ENCODE measurements around the gene SERPINE3.

The SERPINE3 gene

GRCh38 chr13:51313619-51314018 is 25.9 kb upstream of the SERPINE3 start:
- no peaks in the 10 kb centered on the region for H3K27me3 ChIP-seq (ENCODE audit: low read depth, low read length)
- H3K4me3 ChIP-seq (ENCODE audit: low read depth in 1 of 2, low read length in 2 of 2): no peak overlapping the region
- no peaks in the 10 kb centered on the region for H3K4me1 ChIP-seq (ENCODE audit: control insufficient read depth in 1 of 2, insufficient read depth in 2 of 2, low read length in 2 of 2)
- H3K27ac ChIP-seq (ENCODE audit: low read length): no peak overlapping the region
- no peaks in the 10 kb centered on the region for H3K9me3 ChIP-seq (ENCODE audit: control insufficient read depth in 1 of 2, low read length in 2 of 2)
- no peaks in the 10 kb centered on the region for H3K36me3 ChIP-seq (ENCODE audit: control insufficient read depth in 1 of 2, insufficient read depth in 2 of 2, low read length in 2 of 2)

DNA sequence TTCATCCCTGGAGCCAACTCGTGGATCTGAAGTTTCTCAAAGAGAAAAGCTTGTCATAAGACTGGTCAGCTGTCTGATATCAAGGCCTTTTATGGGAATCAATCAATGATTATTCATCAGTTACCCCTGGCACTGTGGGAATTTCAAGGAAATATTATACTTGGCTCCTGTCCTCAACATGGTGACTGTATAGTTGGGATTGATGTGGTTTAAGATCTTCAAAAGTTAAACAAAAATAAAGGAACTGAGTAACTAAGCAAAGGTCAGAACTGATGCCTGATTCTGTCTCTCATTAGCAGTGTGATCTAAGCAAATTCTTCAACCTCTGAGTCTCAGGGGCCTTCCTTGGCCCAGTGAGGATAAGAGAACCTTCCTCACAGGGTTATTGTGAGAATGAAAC is 22.2 kb upstream of the SERPINE3 start:
- H3K27ac ChIP-seq (ENCODE audit: low read length): no peak overlapping the region
- no peaks in the 10 kb centered on the region for H3K36me3 ChIP-seq (ENCODE audit: control insufficient read depth in 1 of 2, insufficient read depth in 2 of 2, low read length in 2 of 2)
- H3K4me1 ChIP-seq (ENCODE audit: control insufficient read depth in 1 of 2, insufficient read depth in 2 of 2, low read length in 2 of 2): no peaks in the 10 kb centered on the region
- no peaks in the 10 kb centered on the region for H3K9me3 ChIP-seq (ENCODE audit: control insufficient read depth in 1 of 2, low read length in 2 of 2)
- H3K4me3 ChIP-seq (ENCODE audit: low read depth in 1 of 2, low read length in 2 of 2): no peak overlapping the region
- H3K27me3 ChIP-seq (ENCODE audit: low read depth, low read length): no peaks in the 10 kb centered on the region

DNA sequence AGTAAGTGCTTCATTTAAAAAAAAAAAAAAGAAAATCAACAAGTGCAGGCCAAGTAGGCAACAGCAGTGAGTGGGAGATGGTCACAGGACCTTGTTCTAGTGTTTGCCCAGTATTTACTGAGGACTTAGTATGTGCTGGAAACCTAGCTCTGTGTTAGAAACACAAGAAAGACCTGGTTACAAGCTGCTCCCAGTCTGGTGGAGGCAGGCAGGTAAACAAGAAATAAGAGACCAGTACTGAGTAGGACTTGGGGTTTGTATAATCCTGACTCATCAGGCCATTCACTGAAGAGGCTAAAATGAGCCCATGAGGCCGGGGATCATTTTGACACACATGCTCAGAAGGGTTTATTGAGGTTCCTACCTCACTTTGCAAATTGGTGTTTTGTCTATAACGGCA is 21.5 kb upstream of the SERPINE3 start:
- H3K27me3 ChIP-seq (ENCODE audit: low read depth, low read length): no peaks in the 10 kb centered on the region
- H3K36me3 ChIP-seq (ENCODE audit: control insufficient read depth in 1 of 2, insufficient read depth in 2 of 2, low read length in 2 of 2): no peaks in the 10 kb centered on the region
- no peaks in the 10 kb centered on the region for H3K9me3 ChIP-seq (ENCODE audit: control insufficient read depth in 1 of 2, low read length in 2 of 2)
- H3K4me3 ChIP-seq (ENCODE audit: low read depth in 1 of 2, low read length in 2 of 2): no peak overlapping the region
- H3K4me1 ChIP-seq (ENCODE audit: control insufficient read depth in 1 of 2, insufficient read depth in 2 of 2, low read length in 2 of 2): no peaks in the 10 kb centered on the region
- no peak overlapping the region for H3K27ac ChIP-seq (ENCODE audit: low read length)

DNA sequence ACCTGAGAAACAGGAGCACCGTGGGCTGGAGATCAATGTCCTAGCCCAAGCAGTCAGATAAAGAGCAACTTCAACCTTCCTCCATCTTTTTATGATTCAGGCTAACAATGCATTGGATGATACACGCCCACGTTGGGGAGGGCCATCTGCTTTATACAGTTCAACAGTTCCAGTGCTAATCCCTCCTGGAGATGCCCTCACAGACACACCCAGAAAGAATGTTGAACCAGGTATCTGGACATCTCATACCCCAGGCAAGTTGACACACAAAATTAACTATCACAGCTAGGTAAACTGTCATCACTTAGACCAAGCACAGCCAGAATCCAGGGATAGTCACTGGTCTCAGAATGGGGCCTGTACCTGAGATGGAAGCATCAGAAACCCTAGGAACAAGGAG is 20.6 kb upstream of the SERPINE3 start:
- Histone ChIP-seq H3K4me1 (ENCODE audit: control insufficient read depth in 1 of 2, insufficient read depth in 2 of 2, low read length in 2 of 2) (no peaks in the 10 kb centered on the region), H3K4me3 (ENCODE audit: low read depth in 1 of 2, low read length in 2 of 2) (no peak overlapping the region), H3K27ac (ENCODE audit: low read length) (no peak overlapping the region), H3K27me3 (ENCODE audit: low read depth, low read length) (no peaks in the 10 kb centered on the region), H3K9me3 (ENCODE audit: control insufficient read depth in 1 of 2, low read length in 2 of 2) (no peaks in the 10 kb centered on the region), H3K36me3 (ENCODE audit: control insufficient read depth in 1 of 2, insufficient read depth in 2 of 2, low read length in 2 of 2) (no peaks in the 10 kb centered on the region)

- Histone ChIP-seq H3K27ac (ENCODE audit: low read length) (no peak overlapping the region), H3K27me3 (ENCODE audit: low read depth, low read length) (no peaks in the 10 kb centered on the region), H3K36me3 (ENCODE audit: control insufficient read depth in 1 of 2, insufficient read depth in 2 of 2, low read length in 2 of 2) (no peaks in the 10 kb centered on the region), H3K9me3 (ENCODE audit: control insufficient read depth in 1 of 2, low read length in 2 of 2) (no peaks in the 10 kb centered on the region), H3K4me1 (ENCODE audit: control insufficient read depth in 1 of 2, insufficient read depth in 2 of 2, low read length in 2 of 2) (no peaks in the 10 kb centered on the region), H3K4me3 (ENCODE audit: low read depth in 1 of 2, low read length in 2 of 2) (no peak overlapping the region)
Measured at GRCh38 chr13:51321836-51322235, 17.7 kb upstream of the SERPINE3 start.

DNA sequence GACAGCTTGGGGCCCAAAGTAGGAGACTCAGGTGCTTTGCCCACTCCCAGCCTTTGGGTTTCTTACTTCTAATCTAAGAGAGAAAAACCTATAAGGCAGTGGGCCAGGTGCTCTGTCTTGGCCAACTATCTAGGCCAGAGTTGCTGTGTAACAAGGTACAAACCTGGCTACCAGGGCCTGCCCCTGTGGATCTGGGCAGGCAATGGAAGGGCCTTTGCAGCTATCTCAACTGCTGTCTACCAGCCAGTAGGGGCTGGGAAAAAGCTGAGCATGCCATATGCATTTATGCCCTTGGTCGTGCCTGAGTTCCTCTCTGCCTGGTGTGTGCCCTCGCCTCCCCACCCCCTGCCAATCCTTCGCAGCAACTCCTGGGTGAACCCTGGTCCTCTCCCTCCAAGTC is 16.7 kb upstream of the SERPINE3 start:
- H3K27me3 ChIP-seq (ENCODE audit: low read depth, low read length): no peaks in the 10 kb centered on the region
- H3K4me3 ChIP-seq (ENCODE audit: low read depth in 1 of 2, low read length in 2 of 2): no peak overlapping the region
- no peaks in the 10 kb centered on the region for H3K9me3 ChIP-seq (ENCODE audit: control insufficient read depth in 1 of 2, low read length in 2 of 2)
- H3K27ac ChIP-seq (ENCODE audit: low read length): no peak overlapping the region
- no peaks in the 10 kb centered on the region for H3K4me1 ChIP-seq (ENCODE audit: control insufficient read depth in 1 of 2, insufficient read depth in 2 of 2, low read length in 2 of 2)
- H3K36me3 ChIP-seq (ENCODE audit: control insufficient read depth in 1 of 2, insufficient read depth in 2 of 2, low read length in 2 of 2): no peaks in the 10 kb centered on the region

DNA sequence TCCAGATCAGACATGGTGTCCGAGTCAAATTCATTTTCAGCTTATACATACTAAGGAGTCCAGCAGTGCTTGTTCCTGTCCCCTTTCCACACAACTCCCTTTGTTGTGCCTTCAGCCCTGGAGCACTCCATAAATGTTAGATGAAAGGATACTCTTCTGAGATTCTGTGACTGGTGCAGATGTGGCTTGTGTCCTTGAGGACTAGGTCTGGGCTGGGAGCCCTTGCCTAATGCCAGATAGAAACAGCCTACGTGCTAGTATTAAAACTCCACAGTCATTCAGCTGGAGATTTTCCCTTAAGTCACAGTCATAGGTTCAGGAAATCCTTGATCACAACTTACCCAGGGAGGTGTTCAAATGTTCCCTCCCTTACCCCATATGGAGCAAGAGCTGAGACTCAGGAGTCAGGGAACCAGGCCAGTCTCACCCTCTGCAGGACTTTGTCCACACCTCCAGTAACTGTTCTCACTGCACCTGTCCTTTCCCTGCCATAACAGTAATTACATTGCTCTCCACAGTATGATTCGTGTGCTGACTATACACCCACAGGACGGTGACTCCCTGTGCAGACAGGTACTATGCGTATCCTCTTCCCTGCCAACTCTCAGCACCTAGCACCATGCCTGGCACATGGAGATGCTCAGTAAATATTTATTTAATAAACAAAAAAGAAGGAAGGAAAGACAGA is 15.5 kb upstream of the SERPINE3 start:
- Histone ChIP-seq H3K36me3 (ENCODE audit: control insufficient read depth in 1 of 2, insufficient read depth in 2 of 2, low read length in 2 of 2) (no peaks in the 10 kb centered on the region), H3K9me3 (ENCODE audit: control insufficient read depth in 1 of 2, low read length in 2 of 2) (no peaks in the 10 kb centered on the region), H3K27ac (ENCODE audit: low read length) (no peak overlapping the region), H3K4me3 (ENCODE audit: low read depth in 1 of 2, low read length in 2 of 2) (no peak overlapping the region), H3K4me1 (ENCODE audit: control insufficient read depth in 1 of 2, insufficient read depth in 2 of 2, low read length in 2 of 2) (no peaks in the 10 kb centered on the region), H3K27me3 (ENCODE audit: low read depth, low read length) (no peaks in the 10 kb centered on the region)

GRCh38 chr13:51324714-51325420 is 14.6 kb upstream of the SERPINE3 start:
- no peaks in the 10 kb centered on the region for H3K36me3 ChIP-seq (ENCODE audit: control insufficient read depth in 1 of 2, insufficient read depth in 2 of 2, low read length in 2 of 2)
- H3K4me1 ChIP-seq (ENCODE audit: control insufficient read depth in 1 of 2, insufficient read depth in 2 of 2, low read length in 2 of 2): no peaks in the 10 kb centered on the region
- H3K4me3 ChIP-seq (ENCODE audit: low read depth in 1 of 2, low read length in 2 of 2): no peak overlapping the region
- H3K9me3 ChIP-seq (ENCODE audit: control insufficient read depth in 1 of 2, low read length in 2 of 2): no peaks in the 10 kb centered on the region
- no peaks in the 10 kb centered on the region for H3K27me3 ChIP-seq (ENCODE audit: low read depth, low read length)
- no peak overlapping the region for H3K27ac ChIP-seq (ENCODE audit: low read length)

- Histone ChIP-seq H3K36me3 (ENCODE audit: control insufficient read depth in 1 of 2, insufficient read depth in 2 of 2, low read length in 2 of 2) (no peaks in the 10 kb centered on the region), H3K27me3 (ENCODE audit: low read depth, low read length) (no peaks in the 10 kb centered on the region), H3K4me3 (ENCODE audit: low read depth in 1 of 2, low read length in 2 of 2) (no peak overlapping the region), H3K27ac (ENCODE audit: low read length) (no peak overlapping the region), H3K4me1 (ENCODE audit: control insufficient read depth in 1 of 2, insufficient read depth in 2 of 2, low read length in 2 of 2) (no peaks in the 10 kb centered on the region), H3K9me3 (ENCODE audit: control insufficient read depth in 1 of 2, low read length in 2 of 2) (no peaks in the 10 kb centered on the region)
Measured at GRCh38 chr13:51325837-51326236, 13.7 kb upstream of the SERPINE3 start.

DNA sequence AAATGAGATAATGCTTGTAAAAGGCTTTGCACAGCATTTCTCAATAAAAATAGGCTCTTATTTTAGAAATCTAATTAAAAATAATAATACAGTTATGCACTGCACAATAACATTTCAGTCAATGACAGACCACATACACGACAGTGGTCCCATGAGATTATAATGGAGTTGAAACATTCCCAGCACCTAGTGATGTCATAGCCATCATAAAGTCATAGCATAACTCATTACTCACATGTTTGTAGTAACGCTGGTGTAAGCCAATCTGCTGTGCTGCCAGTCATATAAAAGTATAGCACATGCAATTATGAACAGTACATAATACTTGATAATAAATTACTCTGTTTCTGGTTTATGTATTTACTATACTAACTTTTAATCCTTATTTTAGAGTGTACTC is 12.7 kb upstream of the SERPINE3 start:
- H3K9me3 ChIP-seq (ENCODE audit: control insufficient read depth in 1 of 2, low read length in 2 of 2): no peaks in the 10 kb centered on the region
- no peak overlapping the region for H3K27ac ChIP-seq (ENCODE audit: low read length)
- H3K4me3 ChIP-seq (ENCODE audit: low read depth in 1 of 2, low read length in 2 of 2): no peak overlapping the region
- no peaks in the 10 kb centered on the region for H3K36me3 ChIP-seq (ENCODE audit: control insufficient read depth in 1 of 2, insufficient read depth in 2 of 2, low read length in 2 of 2)
- no peaks in the 10 kb centered on the region for H3K4me1 ChIP-seq (ENCODE audit: control insufficient read depth in 1 of 2, insufficient read depth in 2 of 2, low read length in 2 of 2)
- H3K27me3 ChIP-seq (ENCODE audit: low read depth, low read length): no peaks in the 10 kb centered on the region

DNA sequence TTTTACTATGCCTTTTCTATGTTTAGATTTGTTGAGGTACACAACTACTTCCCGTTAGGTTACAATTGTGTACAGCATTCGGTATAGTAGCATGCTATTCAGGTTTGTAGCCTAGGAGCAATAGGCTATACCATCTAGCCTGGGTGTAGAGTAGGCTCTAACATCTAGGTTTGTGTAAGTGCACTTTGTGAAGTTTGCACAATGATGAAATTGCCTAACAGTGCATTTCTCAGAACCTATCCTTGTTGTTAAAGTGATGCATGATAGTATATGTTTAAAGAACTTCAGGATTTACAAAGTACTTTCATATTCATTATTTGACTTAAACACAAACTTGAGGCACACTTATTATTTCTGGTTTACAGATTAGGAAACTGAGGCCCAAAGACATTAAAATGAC is 11.5 kb upstream of the SERPINE3 start:
- Histone ChIP-seq H3K4me1 (ENCODE audit: control insufficient read depth in 1 of 2, insufficient read depth in 2 of 2, low read length in 2 of 2) (no peaks in the 10 kb centered on the region), H3K36me3 (ENCODE audit: control insufficient read depth in 1 of 2, insufficient read depth in 2 of 2, low read length in 2 of 2) (no peaks in the 10 kb centered on the region), H3K9me3 (ENCODE audit: control insufficient read depth in 1 of 2, low read length in 2 of 2) (no peaks in the 10 kb centered on the region), H3K27ac (ENCODE audit: low read length) (no peak overlapping the region), H3K27me3 (ENCODE audit: low read depth, low read length) (no peaks in the 10 kb centered on the region), H3K4me3 (ENCODE audit: low read depth in 1 of 2, low read length in 2 of 2) (no peak overlapping the region)

- Histone ChIP-seq H3K9me3 (ENCODE audit: control insufficient read depth in 1 of 2, low read length in 2 of 2) (no peaks in the 10 kb centered on the region), H3K27me3 (ENCODE audit: low read depth, low read length) (no peaks in the 10 kb centered on the region), H3K4me3 (ENCODE audit: low read depth in 1 of 2, low read length in 2 of 2) (no peak overlapping the region), H3K36me3 (ENCODE audit: control insufficient read depth in 1 of 2, insufficient read depth in 2 of 2, low read length in 2 of 2) (no peaks in the 10 kb centered on the region), H3K4me1 (ENCODE audit: control insufficient read depth in 1 of 2, insufficient read depth in 2 of 2, low read length in 2 of 2) (no peaks in the 10 kb centered on the region), H3K27ac (ENCODE audit: low read length) (no peak overlapping the region)
Measured at GRCh38 chr13:51328488-51328887, 11.0 kb upstream of the SERPINE3 start.

Measured in muscle layer of duodenum (tissue), 2 donors.